Embryonic facial prominence (tissue), 1 donor: Measurements from ENCODE around the gene POLN.

ENCODE experiments used
- DNase-seq: peaks from one replicate; pipeline ENCODE4 v3.0.0-alpha.2; 2016; ENCODE audit errors: extremely low spot score

POLN gene

GRCh38 chr4:2263926-2264321, 22.0 kb upstream of the POLN start:
- DNase-seq = no peak

GRCh38 chr4:2262944-2263250, 21.0 kb upstream of the POLN start:
- no peak for DNase-seq

DNA sequence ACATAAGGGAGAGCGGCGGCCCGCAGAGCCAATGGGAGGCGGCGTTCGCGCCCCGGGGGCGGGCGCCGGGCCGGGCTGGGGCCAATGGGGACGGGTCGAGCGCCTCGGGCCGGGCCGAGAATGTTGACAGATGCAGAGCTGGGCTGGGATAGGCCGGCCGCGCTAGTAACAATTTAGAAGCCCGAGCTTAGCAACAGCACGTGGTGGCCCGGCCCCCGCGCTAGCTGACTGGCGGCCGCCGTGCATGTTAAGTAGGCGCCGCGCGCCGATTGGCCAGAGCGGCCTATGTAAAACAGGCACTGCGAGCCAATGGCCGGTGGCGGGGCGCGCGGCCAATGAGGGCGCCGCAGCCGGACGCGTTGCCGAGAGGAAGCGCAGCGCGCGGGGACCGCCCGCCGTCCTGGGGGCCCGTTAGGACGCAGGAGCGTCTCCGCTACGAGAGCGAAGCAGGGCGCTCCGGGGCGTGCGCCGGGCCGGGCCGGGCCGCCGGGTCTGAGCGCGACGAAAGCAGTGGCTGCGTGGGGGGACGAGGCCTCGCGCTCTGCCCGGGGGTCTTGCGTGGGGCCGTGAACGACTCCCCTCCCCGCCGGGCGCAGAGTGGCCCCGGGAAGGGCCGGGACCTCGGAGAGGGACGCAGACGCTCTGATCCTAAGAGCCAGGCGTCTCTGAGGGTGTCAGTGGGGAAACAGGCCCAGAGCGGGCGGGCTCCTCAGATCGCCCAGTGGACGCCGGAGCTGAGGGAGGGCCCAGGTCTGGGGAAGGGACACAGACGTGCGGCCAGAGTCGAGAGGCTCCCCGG, 20.4 kb upstream of the POLN start:
- DNase-seq = peak; percentile 96

DNA sequence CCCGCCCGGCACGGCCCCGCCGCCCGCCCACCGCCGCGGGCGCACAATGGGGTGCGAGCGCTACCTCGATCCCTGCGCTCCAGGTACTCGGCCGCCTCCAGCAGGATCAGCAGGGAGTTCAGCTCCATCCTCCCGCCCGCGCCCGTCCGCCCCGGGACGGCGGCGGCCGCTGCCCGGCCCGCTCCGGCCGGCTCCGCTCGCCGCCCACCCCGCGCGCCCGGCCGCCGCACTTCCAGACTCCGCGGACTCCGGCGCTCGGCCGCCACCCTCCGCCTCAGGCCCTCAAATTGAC, 19.9 kb upstream of the POLN start, which contains the start of gene MXD4:
TSS of gene MXD4 (minus strand) at position 257 of the 292 bp plus-strand sequence. CDS start at position 128, 129 bp downstream.
- no peak for DNase-seq

- DNase-seq = no peak
These were observed 19.4 kb upstream of the POLN start for GRCh38 chr4:2261110-2261852.

- no peak for DNase-seq
These were observed 18.6 kb upstream of the POLN start for GRCh38 chr4:2260344-2261109.

- no peak for DNase-seq
These were observed 17.8 kb upstream of the POLN start for GRCh38 chr4:2259541-2260343.

DNA sequence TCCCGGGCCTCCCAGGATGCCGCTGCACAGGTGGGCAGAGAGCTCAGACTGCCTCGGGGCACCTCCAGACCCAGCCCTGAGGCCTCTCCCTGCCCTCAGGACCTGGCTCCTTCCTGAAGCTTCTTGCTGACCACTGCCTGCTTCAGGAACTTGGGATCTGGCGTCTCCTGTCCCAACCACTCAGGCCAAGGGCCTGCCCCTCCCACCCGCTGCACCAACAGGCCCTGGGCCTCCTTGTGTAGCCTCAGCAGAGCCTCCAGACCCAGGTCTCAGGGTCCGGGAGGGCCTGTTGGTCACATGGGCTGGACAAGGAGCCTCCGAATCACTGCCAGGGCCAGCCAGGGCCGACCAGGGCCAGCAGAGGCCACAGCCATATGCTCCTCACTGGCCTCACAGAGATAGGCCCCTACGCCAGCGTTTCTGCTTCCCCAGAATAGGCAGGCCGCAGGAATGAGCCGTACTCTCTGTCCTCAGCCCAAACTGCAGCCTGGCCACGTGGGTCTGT, 17.2 kb upstream of the POLN start:
- DNase-seq = no peak

DNA sequence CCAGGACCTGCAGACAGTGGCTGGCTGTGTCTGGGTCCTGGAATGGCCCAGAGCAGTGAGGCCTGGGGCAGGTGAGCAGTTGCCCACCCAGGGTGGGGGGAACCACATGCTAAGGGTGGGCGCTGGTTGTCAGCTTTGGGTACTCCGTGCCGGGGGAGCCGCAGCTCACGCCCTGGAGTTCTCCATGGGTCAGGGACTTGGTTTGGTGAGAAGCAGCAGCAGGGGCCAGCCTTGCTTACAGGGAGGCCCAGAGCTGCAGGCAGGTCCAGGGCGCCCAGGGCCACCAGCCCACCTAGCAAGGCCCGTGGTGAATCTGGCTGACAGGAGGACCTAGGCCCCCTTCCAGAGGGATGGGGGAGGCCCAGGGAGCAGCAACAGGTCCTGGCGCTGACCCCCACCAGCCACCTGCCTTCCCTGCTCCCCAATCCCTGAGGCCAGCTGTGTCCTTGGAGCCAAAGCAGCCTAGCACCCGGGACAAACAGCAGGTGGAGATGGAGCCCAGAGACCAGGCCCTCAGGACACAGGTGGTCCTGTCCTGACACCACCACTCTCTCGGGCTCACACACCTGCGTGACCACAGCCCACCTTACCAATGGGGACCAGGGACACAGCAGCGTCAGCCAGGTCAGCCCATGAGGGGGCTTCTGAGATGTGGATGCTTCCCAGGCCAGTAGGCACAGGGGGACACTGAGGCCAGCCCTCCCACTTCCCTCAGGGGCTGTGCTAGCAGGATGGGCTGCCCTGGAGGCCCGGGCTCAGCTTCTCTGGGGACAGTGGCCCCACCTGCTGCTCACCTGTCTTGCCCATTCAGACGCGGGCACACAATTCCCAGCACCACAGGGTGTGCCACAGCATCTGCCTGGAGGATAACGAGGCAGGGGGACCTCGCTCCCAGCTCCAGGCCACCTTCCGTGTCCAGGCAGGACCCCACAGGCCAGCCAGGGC, 16.4 kb upstream of the POLN start:
- no peak for DNase-seq

GRCh38 chr4:2257361-2258081, 15.6 kb upstream of the POLN start:
- no peak for DNase-seq

- no peak for DNase-seq
These were observed 14.9 kb upstream of the POLN start for GRCh38 chr4:2256781-2257191.

GRCh38 chr4:2256156-2256731, 14.3 kb upstream of the POLN start:
- DNase-seq = no peak

DNA sequence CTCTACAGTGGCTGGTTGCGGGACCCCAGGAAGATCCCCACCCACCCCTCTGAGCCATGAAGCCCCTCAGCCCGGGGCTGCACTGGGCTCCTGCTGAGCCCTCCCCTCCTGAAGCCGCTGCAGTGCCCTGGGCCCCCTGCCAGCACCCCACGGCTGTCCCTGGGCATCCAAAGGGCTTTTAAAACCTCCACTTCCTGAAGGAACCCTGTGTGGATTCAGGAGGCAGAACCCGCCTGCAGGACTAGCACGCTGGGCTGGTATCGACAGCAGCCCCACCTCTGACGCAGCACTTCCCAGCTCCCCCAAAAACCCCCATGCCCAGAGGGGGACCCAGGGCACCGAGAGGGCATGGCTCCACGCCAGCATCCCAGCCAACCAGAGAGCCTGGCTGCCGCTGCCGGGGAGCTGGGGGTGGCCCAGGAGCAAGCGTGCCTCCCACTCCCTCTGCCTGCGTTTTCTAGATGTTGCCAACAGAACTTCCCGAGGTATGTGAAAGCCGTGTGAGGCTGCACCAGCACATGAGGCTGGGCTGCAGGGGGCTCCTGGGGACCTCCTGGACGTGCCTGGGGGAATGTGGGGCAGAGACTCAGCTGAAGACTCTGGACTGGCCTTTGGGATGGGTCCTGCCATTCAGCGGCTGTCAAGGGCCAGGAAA, 13.7 kb upstream of the POLN start:
- DNase-seq = peak; percentile 12

DNA sequence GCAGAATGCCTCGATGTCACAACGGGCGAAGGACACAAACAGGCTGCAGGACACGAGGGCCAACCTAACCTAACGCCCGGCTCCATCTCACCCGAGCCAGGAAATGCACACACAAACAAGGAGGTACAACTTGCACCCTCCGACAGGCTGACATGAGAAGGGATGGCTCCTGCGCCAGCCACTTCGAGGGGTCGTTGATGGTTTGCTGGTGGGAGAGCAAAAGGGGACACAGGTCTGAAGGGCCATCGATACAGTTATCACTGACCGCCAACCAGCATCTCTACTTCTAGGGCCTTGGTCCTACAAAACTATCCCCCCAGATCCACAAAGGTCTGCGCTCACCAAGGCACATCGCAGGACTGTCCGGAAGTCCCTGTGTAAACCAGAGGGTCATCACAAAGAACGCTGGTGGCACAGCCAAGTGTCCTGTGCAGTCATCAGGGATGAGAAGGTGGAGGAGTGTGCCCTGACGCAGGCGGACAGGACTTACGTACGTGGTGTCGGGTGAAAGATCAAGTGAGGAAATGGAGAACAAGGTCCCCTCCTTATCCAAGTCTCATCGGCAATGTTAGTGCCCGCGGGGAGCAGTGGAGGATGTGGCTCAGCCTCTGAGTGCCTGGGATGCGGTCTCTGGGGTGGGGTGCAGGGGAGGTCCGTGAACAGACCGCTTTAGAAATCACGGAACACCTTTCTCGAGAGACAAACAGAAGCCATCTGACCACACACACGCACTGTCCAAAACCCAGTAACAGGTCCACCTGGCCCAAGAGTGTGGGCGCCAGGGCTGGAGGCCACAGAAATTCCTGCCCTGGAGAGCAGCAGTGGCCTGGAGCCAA, 13.0 kb upstream of the POLN start:
- DNase-seq = no peak

DNA sequence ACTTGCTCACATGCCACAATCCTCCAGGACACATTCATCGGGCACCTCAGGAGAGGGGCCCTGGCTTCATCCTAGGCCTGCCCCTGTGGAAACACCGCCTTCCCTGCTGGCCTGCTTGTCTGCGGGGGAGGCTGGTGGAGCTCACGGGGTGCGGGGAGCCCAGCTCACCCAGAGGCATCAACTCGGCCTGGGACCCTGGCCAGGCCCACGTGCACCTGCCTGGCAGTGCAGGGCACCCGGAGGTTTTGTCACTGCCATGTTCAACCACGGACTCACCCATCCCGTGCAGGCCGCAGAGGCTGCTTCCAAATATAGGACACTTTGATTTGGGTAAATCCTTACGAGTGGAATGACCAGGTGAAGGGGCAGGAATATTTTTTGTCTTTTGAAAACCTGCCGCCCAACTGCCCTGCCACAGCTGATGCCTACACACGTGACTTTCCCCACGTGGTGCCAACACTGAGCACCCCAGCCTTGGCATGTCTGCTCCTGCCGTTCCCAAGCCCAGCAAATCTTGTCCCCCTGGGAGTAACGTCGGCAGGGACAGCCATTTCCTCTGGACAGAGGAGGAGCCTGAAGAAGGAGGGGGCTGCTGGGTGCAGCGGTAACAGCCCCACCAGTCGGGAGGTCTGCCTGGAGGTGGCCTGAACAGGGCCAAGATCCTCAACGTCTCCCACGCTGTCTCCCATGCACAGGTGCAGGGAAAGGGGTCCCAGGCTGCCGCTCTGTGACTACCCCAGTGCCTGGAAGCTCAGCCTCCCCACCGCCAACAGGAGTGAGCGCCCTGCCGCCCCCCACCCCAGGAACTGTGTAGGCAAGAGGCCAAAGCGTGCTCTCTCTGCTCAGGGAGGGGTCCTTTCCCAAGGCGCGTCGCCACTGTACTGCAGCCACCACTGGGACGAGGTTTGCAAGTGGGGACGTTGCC, 11.5 kb upstream of the POLN start:
- no peak for DNase-seq

DNA sequence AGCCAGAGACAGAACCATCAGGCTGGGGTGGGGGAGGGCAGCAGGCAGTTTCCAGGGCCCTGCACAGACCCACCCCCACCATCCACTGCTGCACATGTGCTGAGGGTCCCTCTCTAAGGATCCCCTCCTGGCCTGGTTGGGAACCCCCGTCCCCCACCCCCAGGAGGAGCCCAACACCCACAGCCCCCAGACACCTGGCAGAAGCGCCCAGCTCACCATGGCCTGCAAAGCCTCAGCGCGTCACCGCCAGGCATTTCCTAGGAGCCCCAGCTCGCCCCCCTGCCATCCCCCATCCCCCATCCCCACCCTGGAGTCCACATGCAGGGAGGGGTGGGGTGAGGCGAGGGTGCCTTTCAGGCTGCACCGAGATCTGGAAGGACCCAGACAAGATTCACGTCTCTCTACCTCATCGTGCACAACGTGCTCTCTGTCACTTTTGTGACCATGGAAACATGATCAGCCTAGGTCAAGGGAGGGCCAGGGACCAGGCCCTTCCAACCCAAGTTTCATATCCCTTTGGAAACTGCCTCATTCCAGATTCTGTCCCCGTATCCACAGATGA, 10.7 kb upstream of the POLN start:
- no peak for DNase-seq
